Right forelimb (tissue), 1 donor: ENCODE results near the gene SYCN.

Source experiments
- DNase-seq: peaks from one replicate; pipeline ENCODE4 v3.0.0-alpha.2; 2018

The SYCN gene

DNA sequence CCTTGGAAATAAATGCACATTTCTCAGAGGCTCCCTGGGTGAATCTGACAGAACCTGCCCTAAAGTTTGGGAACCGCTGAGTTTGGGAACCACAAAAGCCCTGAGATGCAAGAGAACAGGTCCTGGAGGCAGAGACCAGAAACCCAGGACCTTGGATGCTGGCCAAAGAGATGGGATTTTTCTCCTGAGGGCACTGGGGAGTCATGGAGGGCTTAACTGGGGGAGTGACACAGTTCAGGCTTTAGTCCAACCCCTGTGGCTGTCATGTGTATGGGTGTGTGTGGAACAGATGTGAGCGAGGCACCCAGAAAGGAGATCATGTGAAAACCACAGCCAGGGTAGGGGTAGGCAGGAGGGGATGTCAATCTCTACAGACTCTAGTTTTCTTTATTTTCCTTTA is 11.2 kb downstream of the SYCN start:
- DNase-seq: no peak

DNA sequence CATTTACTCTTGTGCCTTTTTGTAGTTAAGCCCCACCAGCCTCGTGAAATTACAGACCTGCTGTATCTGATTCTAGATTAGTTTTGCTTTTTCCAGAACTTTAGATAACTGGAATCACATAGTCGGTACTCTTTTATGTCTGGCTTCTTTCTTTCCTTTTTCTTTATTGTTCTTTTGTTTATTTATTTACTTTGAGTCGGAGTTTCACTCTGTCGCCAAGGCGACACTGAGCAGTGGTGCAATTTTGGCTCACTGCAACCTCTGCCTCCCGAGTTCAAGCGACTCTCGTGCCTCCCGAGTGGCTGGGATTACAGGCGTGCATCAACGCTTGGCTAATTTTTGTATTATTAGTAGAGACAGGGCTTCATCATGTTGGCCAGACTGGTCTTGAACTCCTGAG is 13.3 kb downstream of the SYCN start:
- no peak for DNase-seq

DNA sequence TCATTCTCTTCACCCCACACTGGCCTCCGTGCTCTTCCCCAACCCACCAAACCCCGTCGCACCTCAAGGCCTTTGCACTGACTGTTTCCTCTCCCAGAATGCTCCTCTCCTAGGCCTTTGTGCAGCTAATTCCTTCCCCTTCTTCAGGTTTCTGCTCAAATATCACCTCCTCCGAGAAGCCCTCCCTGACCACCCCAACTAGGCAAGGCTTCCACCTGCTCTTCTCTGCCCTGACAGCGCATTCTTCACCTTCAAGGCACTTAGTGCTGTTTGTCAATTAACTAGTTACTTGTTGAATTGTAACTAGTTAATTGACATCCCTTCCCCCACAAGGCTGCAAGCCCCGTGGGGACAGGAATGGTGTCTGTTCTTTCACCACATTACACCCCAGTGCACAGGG is 15.1 kb downstream of the SYCN start:
- no peak for DNase-seq

DNA sequence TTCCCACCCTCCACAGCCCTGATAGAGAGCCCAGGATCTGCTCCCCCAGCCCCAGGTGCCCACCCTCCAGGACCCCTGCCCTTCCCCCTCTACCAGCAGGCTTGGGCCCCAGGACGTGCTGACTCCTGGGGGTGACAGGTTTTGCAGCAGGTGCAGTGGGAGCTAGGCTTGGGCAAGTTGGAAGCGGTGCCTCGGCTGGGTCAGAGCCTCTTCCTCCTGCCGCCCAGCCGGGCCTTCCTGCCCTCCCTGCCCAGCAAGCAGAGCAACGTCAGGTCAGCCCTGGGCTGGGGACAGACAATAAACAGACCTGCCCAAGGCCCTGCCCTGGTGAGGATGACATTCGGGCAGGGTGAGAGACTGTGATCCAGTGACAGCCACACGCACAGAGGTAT is 16.5 kb downstream of the SYCN start:
- no peak for DNase-seq

DNA sequence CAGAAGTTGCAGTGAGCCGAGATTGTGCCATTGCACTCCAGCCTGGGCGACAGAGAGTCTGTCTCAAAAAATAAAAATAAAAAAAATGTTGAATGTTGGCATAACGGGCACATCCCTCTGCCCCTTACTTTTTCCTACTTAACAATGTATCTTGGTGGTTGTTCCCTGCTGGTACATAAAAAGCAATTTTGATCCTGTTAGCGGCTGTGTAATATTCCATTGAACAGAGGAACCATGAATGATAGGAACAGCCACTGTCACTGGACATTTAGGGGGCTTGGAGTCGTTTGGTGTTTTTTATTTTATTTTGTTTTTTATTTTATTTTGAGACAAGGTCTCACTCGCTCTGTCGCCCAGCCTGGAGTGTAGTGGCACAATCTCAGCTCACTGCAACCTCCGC is 17.7 kb downstream of the SYCN start:
- DNase-seq: no peak

DNA sequence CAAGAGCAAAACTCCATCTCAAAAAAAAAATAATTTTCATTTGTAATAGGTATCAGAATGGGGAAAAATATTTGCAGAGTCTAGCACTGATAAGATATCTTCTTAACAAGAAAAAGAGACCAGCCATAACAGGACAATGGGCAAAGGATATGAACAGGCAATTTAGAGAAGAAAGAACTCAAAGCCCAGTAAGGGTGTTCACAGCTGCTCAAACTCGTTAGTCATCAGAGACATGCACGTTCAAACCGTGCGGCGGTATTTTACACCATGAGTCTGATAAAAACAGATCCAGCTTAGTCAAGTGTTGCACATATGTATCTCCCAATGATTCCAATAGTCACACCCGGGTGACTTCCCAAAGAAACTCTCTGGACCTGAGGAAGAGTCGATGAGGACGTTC is 21.0 kb downstream of the SYCN start:
- DNase-seq: no peak

DNA sequence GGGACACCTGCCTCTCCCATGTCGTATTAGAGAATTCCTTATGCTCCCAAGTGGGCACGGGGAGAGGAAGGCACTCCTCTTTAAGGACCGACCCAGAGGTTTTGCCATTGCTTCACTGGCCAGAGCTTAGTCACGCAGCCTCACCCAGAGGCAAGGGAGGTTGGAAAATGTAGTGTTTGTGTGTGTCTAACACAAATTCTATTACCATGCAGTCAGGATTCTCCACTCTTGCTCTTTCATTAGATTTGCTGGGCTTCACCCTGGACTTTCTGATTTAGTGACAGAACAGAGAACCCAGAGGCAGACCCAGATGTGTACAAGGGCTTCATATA is 21.9 kb downstream of the SYCN start:
- no peak for DNase-seq

DNA sequence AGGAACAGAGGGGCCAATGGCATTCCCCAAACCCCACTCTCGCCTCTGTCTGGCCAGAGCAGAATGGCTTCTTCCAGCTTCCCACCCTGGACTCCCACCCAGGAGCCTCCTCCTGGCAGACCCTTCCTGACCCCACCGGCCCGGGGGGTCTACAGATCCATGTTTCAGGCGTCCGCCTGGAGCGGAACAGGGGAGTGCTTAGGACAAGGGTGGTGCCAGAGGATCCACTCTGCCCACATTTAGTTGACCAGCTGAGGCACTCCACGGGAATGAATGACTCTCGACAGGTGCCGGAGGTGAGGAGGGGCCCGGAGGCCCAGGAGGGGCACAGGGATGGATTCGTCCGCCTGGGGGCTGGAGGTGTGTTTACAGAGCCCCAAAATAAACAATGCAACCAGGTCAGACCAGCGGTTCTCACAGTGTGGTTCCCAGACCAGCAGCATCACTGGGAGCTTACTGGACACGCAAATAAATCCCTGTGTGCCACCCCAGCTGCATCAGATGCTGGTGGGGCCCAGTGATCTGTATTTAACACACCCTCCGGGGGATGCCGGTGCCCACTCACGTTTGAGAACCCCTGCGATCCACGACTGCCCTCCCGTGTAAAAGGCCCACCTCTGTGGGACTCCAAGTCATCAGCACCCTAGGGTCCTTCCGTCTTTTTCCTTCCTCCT is 22.4 kb downstream of the SYCN start:
- DNase-seq: no peak

DNA sequence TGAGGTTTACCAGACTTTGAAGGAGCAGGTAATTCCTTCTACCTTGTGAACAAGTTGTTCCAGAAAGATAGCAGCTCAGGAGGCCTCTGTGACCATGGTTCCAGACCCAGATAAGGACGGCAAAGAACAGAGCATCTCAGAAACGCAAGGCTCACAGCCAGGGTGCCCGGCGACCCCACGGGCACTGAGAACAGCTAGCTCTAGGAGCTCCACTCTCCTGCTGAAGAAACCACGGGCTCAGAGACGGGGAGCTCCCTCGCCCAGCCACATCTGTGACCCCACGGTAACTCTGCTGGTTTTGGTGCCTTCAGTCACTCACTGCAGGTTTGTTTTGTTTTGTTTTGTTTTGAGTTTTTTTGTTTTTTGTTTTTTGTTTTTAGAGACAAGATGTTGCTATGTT is 23.3 kb downstream of the SYCN start:
- DNase-seq: no peak

DNA sequence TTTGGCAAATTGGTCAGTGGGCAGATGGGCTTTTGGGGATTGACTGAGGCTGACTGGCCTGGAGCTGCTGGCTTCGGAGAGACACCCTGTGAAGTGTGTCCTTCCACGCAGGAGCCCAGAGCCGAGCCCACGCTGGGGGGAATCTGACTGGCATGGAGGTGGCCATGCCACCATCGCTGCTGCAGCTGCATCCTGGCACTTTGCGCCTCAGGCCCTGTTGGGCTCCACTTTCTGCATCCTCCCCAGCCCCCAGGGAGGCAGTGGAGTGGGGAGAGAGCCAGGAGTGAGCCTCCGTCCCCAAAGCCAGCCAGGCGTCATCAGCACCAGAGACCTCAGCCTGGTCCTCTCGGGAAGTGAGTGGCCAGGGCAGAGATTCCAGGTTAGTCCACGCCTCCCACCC is 24.3 kb downstream of the SYCN start:
- DNase-seq: no peak

DNA sequence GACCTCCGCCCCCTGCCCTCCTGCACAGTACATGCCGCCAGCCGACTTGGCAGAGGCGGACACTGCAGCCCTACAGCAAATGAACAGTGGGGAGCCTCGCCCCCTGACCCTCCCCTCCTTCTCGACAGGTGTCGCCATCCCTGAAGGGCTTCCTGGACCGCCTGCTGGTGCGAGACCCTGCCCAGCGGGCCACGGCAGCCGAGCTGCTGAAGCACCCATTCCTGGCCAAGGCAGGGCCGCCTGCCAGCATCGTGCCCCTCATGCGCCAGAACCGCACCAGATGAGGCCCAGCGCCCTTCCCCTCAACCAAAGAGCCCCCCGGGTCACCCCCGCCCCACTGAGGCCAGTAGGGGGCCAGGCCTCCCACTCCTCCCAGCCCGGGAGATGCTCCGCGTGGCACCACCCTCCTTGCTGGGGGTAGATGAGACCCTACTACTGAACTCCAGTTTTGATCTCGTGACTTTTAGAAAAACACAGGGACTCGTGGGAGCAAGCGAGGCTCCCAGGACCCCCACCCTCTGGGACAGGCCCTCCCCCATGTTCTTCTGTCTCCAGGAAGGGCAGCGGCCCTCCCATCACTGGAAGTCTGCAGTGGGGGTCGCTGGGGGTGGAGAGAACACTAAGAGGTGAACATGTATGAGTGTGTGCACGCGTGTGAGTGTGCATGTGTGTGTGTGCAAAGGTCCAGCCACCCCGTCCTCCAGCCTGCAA is 25.6 kb downstream of the SYCN start:
- DNase-seq: no peak

DNA sequence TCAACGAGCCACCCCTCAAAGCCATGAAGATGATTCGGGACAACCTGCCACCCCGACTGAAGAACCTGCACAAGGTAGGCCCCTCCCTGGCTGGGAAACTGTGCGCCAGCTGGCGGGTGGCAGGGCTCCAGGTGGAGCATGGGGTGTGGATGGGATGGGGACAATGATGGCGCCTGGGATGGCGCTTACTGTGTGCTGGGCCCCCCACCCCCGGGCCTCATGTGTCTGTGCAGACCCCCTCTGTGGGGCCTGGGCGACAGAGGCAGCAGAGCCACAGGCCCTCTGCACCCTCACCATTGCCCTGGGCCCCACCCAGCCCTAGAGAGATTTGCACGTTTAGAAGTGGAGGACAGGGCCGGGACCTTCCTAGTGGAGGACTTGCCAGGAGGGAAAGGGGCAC is 26.3 kb downstream of the SYCN start:
- no peak for DNase-seq

DNA sequence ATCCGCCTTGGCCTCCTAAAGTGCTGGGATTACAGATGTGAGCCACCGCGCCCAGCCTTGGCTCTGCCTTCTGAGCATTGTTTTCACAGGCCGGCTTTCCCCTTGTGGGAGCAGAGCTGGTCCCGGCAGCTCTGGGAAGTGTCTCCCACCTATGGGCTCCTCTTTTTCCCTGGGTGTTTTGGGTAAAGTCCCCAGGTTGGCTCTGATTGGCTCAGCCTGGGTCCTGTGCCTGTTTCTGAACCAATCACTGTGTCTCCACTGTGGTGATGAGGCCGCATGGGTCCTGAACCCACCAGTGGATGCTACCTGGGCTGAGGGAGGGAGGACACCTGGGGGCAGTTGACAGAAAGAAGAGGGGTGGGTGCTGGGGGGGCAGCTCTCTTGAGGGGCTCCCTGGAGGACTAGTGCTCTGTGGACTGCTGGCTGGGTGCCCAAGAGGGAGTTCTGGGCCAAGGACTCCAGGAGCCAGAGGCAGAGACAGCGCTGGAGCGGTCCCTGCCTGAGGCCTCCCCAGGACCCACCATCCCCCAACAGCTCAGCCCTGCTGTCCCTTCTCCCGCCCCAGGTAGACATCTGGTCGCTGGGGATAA is 26.9 kb downstream of the SYCN start:
- no peak for DNase-seq

DNA sequence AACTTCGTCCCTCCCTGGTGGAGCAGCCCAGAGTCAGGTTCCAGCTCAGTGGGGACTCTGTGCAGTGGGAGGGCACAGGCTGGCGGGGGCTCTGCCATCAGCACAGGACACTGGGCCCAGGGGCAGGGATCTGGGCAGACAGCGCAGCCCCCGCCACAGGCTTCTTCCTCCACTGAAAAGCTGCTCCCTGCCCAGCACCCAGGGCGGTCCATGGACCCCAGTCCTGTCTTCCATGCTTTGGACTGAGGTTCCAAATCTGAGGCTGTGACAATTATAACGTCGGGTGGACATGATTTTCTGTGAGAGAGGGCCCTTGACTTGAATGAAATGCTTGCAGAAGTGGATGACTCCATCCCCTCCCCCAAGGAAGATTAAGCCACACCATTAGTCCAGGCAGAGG is 28.5 kb downstream of the SYCN start:
- no peak for DNase-seq

DNA sequence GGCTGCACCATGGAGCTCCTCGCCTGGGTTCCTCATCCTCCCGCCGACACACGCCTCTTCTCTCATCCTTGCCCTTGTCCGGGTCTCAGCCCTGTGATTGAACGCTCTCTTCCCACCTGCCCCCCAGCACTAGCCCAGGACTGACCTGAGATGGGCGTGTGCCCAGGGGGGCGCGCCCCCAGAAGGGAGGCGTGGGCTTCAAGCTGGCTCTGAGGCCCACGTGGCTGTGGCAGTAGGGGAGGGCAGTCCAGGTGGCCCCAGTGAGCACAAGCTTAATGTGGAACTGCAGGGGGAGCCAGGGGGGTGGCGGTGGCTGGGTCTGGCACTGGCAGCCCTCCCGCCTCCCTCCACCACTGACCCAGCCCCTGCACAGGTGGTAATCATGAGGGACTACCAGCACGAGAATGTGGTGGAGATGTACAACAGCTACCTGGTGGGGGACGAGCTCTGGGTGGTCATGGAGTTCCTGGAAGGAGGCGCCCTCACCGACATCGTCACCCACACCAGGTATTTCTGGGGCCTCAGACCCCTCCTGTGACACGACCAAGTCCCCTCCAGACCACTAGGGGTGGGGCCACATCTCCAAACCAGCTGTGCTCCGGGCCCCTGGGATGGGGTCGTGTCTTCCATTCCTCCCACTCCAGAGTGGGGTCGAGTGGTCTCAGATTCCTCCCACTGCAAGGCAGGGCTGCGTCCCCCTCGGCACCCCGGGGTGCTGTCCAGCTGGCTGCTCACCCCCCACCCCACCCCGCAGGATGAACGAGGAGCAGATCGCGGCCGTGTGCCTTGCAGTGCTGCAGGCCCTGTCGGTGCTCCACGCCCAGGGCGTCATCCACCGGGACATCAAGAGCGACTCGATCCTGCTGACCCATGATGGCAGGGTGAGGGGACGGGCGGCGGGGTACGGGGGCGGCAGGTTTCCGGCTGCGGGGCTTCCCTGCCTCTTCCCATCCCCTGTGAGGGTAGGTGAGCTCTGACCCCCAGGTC is 29.2 kb downstream of the SYCN start:
- DNase-seq: no peak

DNA sequence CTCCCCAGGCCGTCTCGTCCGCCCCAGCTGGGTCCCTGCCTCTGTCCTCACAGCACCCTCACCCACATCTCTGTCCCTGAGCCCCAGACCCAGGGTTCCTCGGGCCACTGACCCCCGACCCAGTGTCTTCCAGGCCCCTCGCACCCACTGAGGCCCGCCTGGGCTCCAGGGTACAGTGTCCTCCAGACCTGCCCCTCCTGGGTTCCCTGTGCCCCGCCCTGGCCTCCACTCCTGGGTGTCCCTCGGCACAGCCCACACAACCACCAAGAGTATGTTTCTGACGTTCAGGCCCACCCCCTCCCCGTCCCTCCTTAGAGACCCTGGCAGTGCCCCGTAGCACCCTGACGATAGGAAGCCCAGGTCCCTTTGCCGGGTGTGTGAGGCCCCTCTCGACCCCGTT is 29.9 kb downstream of the SYCN start:
- DNase-seq: no peak

DNA sequence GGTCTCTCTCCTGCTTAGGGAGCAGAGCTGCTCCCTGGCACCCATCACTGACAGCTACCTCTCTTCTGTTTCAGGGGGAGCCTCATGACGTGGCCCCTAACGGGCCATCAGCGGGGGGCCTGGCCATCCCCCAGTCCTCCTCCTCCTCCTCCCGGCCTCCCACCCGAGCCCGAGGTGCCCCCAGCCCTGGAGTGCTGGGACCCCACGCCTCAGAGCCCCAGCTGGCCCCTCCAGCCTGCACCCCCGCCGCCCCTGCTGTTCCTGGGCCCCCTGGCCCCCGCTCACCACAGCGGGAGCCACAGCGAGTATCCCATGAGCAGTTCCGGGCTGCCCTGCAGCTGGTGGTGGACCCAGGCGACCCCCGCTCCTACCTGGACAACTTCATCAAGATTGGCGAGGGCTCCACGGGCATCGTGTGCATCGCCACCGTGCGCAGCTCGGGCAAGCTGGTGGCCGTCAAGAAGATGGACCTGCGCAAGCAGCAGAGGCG is 30.5 kb downstream of the SYCN start:
- no peak for DNase-seq

DNA sequence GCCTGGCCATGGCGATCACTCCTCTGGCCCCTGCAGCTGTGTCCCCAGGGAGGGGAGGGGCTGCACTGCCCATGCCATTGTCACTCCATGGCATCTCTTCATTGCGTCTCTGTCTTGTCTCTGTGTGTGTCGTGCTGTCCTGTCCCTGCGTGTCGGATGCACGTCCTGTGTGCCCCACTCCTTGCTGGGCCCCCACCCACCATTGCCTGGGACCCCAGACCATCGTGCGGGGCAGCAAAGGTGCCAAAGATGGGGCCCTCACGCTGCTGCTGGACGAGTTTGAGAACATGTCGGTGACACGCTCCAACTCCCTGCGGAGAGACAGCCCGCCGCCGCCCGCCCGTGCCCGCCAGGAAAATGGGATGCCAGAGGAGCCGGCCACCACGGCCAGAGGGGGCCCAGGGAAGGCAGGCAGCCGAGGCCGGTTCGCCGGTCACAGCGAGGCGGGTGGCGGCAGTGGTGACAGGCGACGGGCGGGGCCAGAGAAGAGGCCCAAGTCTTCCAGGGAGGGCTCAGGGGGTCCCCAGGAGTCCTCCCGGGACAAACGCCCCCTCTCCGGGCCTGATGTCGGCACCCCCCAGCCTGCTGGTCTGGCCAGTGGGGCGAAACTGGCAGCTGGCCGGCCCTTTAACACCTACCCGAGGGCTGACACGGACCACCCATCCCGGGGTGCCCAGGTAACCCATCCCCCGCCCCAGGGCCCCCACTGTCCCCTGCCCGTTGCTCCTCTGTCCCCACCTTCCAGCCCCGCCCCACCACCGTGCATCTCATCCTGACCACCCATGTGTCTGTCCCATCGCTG is 31.2 kb downstream of the SYCN start:
- no peak for DNase-seq

DNA sequence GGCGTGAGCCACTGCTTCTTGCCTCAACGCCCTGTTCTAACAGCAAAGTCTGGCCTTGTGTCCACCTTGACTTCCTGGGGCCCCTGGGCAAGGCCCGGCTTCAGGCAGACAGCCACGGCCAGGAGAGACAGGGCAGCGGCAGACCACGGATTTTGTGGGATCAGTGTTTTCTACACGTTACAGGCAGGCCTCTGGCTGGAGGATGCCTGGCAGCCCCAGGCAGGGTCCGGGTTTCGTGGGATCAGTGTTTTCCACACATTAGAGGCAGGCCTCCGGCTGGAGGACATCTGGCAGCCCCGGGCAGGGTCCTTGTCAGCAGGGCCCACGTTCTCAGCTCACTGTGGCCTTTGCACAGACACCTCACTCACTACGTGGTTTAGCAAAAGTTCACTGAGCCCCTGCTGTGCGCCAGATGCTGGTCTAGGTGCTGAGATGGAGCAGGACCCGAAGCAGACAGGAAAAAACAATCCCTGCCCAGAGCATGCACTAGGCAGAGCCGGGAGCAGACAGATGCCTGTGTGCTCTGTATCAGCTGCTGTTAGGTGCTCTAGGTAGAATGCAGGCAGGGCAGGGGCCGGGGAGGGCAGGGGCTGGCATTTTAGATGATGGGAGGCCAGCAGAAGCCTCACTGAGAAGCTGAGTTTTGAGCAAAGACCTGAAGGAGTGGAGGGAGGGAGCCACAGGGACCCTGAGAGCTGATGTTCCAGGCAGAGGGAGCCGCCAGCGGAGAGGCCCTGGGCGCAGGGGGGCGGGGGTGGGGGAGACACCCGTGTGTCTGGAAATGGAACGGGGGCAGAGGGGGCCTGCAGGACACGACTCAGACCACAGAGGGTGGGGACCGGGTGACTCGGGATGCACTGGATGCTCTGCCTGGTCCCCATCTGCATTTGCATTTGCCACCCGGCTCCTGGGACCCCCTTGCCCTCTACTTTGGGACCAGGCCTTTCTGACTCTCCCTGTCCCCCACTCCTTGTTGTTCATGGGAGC is 32.3 kb downstream of the SYCN start:
- DNase-seq: no peak

DNA sequence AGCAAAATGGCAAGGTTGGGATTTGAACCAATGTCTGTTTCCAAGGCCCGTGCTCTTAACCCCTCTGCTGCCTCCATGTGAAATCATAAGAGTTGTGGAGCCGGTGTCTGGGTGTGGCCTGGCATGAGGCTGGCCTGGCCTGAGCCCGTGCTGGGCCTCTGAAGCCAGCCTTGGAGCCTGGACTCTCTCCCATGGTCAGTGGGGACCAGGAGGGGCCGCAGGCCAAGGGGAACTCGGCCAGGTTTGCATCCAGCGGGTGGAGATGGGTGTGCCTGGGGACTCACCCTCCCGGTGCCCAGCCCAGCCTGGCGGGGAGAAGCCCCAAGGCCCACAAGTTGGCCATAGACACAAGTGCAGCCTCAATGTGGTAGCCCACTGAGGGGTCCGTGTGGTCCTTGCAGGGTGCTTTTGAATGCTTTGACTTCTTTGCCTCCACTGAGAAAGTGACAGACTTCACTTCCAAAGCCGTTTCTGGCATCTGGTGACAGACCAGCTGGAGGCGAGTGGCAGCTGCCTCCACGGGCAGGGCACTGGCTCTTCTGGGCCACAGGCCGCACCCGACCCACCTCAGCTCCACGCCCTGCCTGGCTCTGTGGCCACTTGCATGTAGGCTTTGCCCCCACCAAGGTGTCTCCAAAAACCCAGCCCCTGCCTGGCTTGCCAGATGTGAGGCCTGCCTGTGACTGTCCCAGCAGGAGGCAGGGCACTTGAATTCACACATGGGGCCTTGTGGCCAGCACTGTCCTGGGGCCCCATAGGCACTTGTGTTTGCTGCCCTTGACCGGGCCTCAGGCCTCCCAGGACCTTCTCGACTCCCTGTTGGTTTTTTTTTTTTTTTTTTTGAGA is 33.5 kb downstream of the SYCN start:
- no peak for DNase-seq
